H1 (cell line): ENCODE results near the gene RNF135. TPM values are rescaled to one million over a fixed set of nuclear protein-coding genes. Genes with fewer than 3 reads are reported as not detected.

Experiments used
- CHD7 ChIP-seq: fragments of 300-600 bp; sonication (generic); IDR thresholded peaks from 2 replicates; pipeline ENCODE4 v1.7.1; 2012; ENCODE audit warnings: low read length, moderate library complexity, mild to moderate bottlenecking, inconsistent platforms; ENCODE audit not compliant: insufficient replicate concordance
- polyA plus RNA-seq, 7 experiments: library from polyadenylated mRNA; depleted of rRNA in 3 of 7; stranded (reverse) in 5 of 7; unstranded in 2 of 7; fragments of >200 nt in 5 of 7; fragments of 200-250 nt in 2 of 7; gene quantifications; 1 replicate in 5 of 7; 2 replicates in 1 of 7; 4 replicates in 1 of 7; pipeline versions ENCODE4 v1.2.1 to v1.2.3, GENCODE V29; 2011 to 2013; ENCODE audit warnings: missing spikeins in 2 of 7, mixed read lengths in 2 of 7
- total RNA-seq: library from RNA; stranded (reverse); fragmentation: NEBNext Ultra II Directional; extraction: Animal tissue kit (Norgen Biotek cat#: 25700); gene quantifications from 2 replicates; pipeline ENCODE4 v1.2.1, GENCODE V29; 2021

Gene RNF135
- total and polyA plus RNA-seq, 2 of the 8 experiments (the other 6 are each of a cell fraction or from before 2014, with no cell fraction given): 8.8 to 9.0 TPM

- no peak for TF ChIP-seq CHD7
These were observed 11.0 kb downstream of the RNF135 start (continued) for GRCh38 chr17:30981531-30982519.
